Hematopoietic multipotent progenitor cell treated with erythropoietin and hydrocortisone succinate and interleukin-3 and kit ligand, for 8 days (in vitro differentiated cells): ENCODE data around the gene FBXL13.
A peak's percentile ranks its signal among the peaks of the same experiment; 100 is the strongest.
"Not testable (repeated sequence)": the region's sequence is repeated elsewhere in the genome, so short reads cannot be mapped to it uniquely, and the experiment has no call there.

ENCODE experiments used
- DNase-seq: peaks from one replicate; pipeline ENCODE4 v3.0.0-alpha.2; 2015

FBXL13 gene

DNA sequence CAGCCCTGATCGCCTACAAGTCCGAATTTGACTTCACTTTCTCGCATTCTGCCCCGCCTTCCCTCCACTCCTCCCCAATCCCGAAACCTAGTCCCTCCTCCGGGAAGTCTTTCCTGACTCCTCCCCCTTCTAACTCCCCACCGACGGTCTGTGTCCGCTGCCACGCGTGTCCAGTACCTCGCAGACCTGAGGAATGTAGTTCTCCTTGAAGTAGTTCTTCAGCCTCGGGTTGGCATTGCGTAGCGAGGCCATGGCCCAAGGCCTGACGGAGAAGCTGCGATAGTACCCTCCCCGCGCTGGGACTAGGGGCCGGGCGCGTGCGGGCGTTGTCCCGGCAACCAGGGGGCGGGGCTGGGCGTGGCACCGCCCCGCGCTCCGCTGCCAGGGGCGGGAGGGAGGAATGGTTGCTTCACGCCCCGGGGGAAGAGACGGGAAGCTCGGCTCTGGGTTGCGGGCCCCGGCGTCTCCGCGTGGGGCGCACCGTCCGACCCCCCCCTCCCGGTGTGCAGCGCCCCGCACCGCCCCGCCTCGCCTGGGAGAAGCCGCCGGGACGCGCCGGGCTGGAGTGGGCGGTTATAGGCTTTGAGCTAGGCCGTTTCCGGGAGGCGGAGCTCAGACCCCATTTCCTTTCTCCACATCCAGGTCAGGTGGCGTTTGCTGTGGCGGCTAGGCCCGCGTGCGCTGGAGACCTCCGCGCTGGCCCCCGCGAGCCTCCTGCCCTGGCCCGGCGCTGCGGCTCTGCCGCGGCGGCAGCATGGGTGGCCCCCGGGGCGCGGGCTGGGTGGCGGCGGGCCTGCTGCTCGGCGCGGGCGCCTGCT, at the start of gene FBXL13, which contains the start of gene ARMC10:
TSS of gene FBXL13 (minus strand) at position 278 of the 818 bp plus-strand sequence.
TSS of gene ARMC10 (plus strand) at position 622 of the 818 bp plus-strand sequence. CDS start at position 755, 133 bp downstream.
- DNase-seq: peak; percentile 90

DNA sequence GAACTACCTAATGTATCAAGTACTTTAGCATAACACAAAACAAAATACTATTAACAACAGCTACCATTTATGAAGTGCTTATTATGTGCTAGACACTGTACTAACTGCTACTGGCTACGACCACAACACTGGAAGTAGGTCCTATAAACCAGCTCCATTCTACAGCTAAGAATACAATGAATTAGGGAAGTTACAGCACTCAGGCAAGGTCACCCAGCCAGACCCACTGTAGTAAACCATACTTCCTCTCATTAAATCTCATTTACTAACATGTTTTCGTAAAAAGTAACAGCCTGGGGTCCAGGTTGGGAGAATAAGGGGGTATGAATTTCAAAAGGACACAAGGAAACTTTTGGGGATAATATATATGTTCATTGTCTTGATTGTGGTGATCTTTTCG, 48.9 kb upstream of the FBXL13 start:
- no peak for DNase-seq

DNA sequence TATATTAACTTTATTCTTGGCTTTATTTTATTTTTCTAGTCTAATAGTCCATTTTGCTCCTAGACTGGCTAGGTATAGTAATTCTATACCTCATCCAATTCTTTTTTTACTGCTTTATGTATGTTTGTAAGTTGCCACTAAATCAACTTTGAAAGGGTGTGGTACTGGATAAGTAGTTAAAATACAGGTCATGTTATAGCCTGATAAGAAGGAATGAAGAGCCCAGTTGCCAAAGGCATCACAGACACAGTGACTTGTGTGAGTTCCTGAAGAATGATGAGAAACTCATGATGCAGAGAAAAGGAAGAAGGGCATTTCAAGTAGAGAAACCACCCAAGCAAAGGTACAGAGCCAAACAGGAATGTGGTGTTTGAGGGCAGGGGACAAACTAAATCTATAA, 47.0 kb upstream of the FBXL13 start:
- peak; percentile 93 for DNase-seq

GRCh38 chr7:103120362-103120761, 45.8 kb upstream of the FBXL13 start:
- DNase-seq: no peak

DNA sequence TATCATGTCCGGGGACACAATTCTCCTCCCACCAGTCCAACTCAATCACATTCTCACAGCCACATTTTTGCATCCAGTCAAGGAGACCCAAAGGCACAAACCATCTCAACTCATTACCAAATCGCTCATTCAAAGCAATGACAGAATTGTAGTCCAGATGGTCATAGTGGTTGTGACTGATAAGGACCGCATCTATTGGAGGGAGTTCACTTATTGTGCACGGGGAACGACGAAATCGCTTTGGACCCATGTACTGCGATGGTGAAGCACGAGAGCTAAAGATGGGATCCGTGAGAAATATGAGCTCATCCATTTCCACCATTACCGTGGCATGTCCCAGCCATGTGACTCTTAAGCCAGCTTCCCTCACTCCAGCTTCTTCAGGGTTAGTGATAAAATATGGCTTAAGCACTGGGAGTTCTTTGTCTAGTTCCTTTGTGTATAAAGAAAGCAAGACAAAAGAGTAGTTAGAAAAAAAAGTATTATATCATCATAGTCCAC, 45.2 kb upstream of the FBXL13 start:
- DNase-seq: peak; percentile 71

GRCh38 chr7:103117465-103117864, 42.9 kb upstream of the FBXL13 start:
- no peak for DNase-seq

DNA sequence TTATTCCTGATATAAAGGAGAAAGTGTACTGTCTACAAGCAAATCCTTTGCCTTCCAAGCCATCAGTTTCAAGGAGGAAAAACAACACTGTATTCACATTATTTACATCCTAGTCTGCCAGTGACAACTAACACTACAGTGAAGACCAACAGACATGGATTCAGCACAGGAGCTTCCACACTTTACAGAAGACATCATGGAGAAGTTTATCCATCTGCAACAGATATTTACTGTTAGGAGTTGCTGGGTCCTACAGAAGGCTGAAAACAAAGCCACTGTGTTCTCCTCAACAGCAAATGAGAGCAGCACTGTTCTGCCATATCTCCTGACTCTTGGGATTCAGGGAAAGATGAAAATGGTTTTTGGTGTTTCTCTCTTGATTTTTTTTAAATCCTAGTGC, 42.4 kb upstream of the FBXL13 start:
- DNase-seq: no peak

GRCh38 chr7:103116511-103116910, 41.9 kb upstream of the FBXL13 start:
- DNase-seq: no peak

DNA sequence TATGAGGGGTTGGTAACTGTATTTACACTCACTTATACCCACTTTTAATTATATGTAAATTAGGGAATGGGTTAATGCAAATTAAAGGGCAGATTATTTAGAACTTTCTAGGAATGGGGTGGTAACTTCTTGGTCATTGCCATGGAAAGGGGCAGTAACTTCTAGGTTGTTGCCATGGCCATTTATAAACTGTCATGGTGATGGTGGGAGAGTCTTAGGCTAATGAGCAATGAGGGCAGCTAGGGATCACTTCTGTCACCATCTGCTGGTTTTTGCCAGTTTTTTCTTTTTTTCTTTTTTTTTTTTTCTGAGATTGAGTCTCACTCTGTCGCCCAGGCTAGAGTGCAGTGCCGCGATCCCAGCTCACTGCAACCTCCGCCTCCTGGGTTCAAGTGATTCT, 41.2 kb upstream of the FBXL13 start:
- DNase-seq: no peak

DNA sequence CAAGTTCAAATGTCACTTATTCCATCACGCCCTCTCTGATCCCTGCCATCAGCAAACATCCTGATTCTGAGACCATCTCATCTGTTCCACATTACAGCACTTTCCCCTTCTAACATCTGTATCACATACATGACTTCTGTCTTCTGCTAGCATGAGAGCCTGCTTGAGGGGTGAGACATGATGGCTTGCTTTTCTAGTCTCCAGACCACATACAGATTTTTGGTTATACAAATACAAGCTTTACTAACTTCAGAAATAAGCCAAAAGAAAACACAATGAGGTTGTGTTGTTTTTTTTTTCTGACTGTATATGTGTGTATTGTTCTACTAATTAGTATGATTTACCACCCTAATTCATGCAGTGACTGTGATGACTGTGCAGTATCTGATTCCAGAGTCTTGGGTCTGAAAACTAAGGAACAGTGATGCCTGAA, 40.0 kb upstream of the FBXL13 start:
- DNase-seq: no peak

DNA sequence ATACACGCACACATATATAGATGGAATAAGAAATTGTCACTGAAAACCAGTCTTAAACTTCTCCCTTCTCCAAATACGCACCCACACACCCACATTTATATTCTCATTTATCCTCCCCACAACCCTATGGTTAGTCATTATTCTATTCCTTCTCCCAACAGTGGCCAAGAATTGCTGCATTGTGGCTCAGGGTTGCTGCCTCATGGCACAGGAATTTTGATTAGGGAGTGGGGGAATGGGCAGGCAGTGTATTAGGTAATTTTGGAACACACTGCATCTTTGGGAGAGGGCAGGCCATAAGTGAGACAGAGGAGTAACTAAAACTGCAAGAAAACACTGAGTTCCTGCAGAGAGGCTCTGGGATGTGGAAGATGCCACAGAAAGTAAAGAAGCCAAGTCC, 38.6 kb upstream of the FBXL13 start:
- no peak for DNase-seq

DNA sequence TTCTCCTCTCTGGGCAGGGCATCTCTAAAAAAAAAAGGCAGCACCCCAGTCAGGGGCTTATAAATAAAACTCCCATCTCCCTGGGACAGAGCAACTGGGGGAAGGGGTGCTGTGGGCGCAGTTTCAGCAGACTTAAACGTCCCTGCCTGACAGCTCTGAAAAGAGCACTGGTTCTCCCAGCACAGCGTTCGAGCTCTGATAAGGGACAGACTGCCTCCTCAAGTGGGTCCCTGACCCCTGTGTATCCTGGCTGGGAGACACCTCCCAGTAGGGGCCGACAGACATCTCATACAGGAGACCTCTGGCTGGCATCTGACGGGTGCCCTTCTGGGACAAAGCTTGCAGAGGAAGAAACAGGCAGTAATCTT, 32.1 kb upstream of the FBXL13 start:
- not testable (repeated sequence) for DNase-seq

- no peak for DNase-seq
Observed at GRCh38 chr7:103106005-103106702, 31.6 kb upstream of the FBXL13 start.

GRCh38 chr7:103101543-103101942, 26.9 kb upstream of the FBXL13 start:
- DNase-seq: no peak

GRCh38 chr7:103100348-103100747, 25.8 kb upstream of the FBXL13 start:
- no peak for DNase-seq

- peak; percentile 74 for DNase-seq
Observed at GRCh38 chr7:103097041-103097440, 22.4 kb upstream of the FBXL13 start.

GRCh38 chr7:103095558-103095957, 21.0 kb upstream of the FBXL13 start:
- DNase-seq: not testable (repeated sequence)

- DNase-seq: peak; percentile 57
Observed at GRCh38 chr7:103094102-103094501, 19.5 kb upstream of the FBXL13 start.

GRCh38 chr7:103093429-103093828, 18.8 kb upstream of the FBXL13 start:
- DNase-seq: no peak

- DNase-seq: not testable (repeated sequence)
Observed at GRCh38 chr7:103092321-103092720, 17.7 kb upstream of the FBXL13 start.

DNA sequence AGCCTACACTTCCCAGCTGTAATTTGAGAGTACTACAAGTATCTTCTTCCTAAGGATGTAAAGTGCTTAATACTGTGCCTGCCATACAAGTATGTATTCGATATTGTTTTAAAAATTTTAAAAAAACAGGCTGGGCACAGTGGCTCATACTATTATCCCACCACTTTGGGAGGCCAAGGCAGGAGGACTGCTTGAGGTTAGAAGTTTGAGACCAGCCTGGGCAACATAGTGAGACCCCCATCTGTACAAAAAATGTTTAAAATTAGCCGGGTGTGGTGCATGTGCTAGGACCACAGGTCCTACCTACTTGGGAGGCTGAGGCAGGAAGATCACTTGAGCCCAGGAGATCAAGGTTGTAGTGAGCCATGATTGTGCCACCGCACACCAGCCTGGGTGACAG, 8.6 kb upstream of the FBXL13 start:
- DNase-seq: no peak

- no peak for DNase-seq
Observed at GRCh38 chr7:103082497-103082896, 7.9 kb upstream of the FBXL13 start.

- no peak for DNase-seq
Observed at GRCh38 chr7:103080923-103081322, 6.3 kb upstream of the FBXL13 start.

- no peak for DNase-seq
Observed at GRCh38 chr7:103079836-103080235, 5.2 kb upstream of the FBXL13 start.
